G401.6 (cell line): ENCODE measurements around the gene KRTAP5-6.
"Not testable (repeated sequence)": the region's sequence is repeated elsewhere in the genome, so short reads cannot be mapped to it uniquely, and the experiment has no call there.

ENCODE experiments used
- FAIRE-seq: peaks from 2 replicates; lab custom pipeline; 2012; peaks lifted over from hg19 to GRCh38; lab: Jason Lieb, UNC

The KRTAP5-6 gene

GRCh38 chr11:1661454-1662269 is 35.3 kb upstream of the KRTAP5-6 start:
- FAIRE-seq: not testable (repeated sequence)

DNA sequence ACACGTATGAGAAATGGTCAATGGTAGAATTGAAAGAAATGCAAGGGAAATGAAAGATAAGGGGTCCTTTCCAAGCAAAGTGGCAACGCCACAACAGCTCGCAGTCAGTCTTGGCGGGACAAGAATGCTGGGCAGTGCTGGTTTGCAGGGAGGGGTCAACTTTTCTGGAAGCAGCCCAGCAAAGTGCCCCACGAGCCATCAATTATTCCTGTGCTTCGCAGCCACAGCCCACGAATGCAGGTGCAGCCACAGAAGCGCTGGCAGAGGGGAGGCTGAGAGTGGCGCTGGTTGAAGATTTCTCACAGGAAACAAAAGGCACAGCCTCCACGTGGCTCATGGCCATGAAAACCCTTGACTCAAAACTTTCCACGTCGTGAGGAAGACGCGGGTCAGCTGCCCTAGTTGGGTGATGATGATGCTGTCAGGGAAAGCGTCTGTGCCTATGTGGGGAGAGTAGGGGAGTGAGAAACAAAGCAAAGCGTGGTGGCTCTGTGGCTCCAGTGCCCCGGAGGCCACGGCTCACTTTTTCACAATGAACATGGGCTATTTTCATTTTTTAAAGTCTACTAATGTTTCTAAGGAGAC is 34.2 kb upstream of the KRTAP5-6 start:
- not testable (repeated sequence) for FAIRE-seq

DNA sequence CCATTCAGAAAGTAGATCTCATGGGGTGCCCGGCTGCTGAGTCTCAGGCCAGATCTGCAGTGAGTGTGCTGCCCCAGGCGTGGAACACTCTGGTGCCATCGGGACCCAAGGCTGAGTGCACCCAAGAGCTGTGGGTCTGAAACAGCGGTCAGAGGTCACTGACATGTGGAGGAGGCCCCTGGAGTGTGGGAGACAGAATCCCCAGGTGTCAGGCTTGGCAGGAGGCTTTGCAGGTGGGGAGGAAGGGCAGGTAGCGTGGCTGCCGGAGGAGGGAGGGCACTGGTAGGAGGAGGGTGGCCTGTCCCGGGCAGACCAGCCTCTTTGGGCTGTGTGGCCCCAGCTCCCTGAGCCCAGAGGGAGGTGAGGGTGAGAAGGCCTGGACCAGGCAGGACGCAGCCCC is 31.7 kb upstream of the KRTAP5-6 start:
- FAIRE-seq: no peak

DNA sequence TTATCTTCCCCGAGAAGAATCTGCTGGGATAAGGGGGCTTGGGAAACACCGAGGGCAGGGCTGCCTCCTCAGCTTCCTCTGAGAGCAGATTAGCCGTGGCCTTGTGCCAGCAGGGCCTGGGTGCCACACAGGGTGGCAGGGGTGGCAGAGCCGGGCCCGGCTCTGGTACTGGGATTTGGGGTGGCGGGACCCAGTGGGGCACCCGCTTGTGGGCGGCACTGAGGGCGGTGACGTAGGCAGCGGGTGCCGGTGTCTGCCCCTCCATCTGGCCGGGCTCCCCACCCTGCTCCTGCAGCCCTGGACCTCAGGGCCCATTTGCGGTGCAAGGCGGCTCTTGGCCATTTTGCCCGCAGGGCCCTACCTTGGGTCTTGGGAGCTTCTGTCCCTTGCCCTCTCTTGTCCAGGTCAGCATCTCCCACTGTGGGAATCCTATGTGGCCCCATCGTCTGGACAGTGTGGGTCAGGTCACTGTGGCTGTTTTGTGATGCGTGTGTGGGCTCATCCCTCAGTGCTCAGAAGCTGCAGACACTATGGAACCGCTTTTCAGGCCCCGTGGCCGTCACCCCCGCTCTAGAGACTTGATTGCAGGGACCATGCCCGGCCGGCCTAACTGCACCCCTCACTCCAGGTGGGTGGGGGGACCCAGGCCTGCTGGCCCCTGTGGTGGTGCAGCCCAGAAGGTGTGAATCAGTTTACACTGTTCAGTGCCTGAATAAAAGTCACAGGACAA is 29.7 kb upstream of the KRTAP5-6 start:
- FAIRE-seq: no peak

- no peak for FAIRE-seq
Observed at GRCh38 chr11:1667906-1668305, 29.1 kb upstream of the KRTAP5-6 start.

- no peak for FAIRE-seq
Observed at GRCh38 chr11:1668911-1669473, 28.0 kb upstream of the KRTAP5-6 start.

GRCh38 chr11:1669546-1670218 is 27.3 kb upstream of the KRTAP5-6 start:
- FAIRE-seq: no peak

GRCh38 chr11:1670457-1670856 is 26.5 kb upstream of the KRTAP5-6 start:
- not testable (repeated sequence) for FAIRE-seq

GRCh38 chr11:1670905-1671371 is 26.1 kb upstream of the KRTAP5-6 start:
- FAIRE-seq: no peak

- FAIRE-seq: no peak
Observed at GRCh38 chr11:1671658-1672057, 25.3 kb upstream of the KRTAP5-6 start.

GRCh38 chr11:1672613-1673350 is 24.2 kb upstream of the KRTAP5-6 start:
- FAIRE-seq: no peak

- no peak for FAIRE-seq
Observed at GRCh38 chr11:1673446-1674172, 23.4 kb upstream of the KRTAP5-6 start.

- no peak for FAIRE-seq
Observed at GRCh38 chr11:1674173-1675131, 22.5 kb upstream of the KRTAP5-6 start.

- FAIRE-seq: no peak
Observed at GRCh38 chr11:1675536-1676228, 21.3 kb upstream of the KRTAP5-6 start.

DNA sequence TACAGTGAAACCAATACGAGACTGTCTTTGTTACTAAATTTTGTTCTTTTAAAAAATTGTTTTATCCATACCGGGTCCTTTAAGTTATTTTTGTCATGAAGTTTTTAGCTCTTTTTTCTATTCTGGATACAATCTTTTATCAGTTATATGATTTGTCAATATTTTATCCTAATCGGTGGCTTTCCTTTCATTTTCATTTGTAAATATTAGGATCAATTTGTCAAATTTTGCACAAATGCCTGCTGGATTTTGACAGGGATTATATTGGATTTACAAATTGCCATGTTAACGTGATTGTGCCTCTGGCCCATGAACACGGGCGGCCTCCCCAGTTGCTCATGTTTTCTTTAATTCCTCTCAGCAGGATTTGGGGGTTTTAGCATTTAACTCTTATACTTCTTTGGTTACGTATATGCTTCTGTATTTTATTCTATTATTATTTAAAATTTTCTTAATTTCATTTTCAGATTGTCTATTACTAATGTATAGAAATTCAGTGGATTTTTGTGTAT is 20.7 kb upstream of the KRTAP5-6 start:
- no peak for FAIRE-seq

DNA sequence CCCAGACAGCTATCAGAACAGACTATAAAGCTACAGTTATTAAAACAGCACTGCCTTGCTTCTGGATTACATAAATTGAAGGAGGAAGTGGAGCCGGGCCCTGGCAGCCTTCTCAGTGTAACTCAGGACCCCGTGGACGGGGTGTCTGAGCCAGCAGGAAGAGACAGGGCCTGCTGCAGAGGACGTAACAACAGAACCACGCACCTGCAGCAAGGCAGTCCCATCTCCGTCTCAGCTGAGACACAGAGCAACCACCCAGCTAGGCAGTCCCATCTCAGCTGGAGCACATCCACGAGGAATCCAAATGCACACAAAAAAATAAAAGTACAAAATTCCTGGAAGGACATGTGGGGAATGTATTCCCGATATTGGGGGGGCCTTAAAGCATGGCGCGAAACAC is 17.1 kb upstream of the KRTAP5-6 start:
- FAIRE-seq: no peak

DNA sequence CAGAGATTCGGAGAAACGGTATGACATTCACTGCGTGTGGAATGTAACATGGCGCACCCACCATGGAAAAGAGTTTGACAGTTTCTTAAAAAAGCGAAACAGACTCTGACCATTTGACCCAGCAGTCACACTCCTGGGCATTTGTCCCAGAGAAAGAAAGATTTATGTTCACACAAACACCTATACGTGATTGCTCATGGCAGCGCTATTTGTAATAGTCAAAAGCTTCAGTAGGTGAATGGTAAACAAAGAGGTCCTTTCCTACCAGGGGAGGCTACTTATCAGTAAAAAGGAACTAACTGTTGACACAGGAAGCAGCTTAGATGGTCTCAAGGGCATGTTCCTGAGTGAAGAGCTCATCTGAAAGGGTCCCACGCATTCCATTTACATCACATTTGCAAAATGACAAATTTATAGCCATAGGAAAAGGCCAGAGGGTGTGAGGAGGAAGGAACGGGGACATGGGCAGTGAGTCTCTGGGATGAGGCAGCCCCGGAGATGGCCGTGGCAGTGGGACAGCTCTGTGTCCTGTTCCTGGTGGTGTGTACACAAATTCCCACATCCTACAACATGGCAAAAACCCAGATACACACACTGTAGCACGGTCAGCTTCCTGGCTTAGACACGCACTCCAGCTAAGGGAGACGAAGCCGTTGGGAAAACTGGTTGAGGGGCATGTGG is 14.6 kb upstream of the KRTAP5-6 start:
- FAIRE-seq: no peak

- not testable (repeated sequence) for FAIRE-seq
Observed at GRCh38 chr11:1683216-1683615, 13.8 kb upstream of the KRTAP5-6 start.
